ENCODE data around the gene ARL13B.

GRCh38 chr3:93991631-93992030 is 11.7 kb downstream of the ARL13B start:
- TF ChIP-seq, protein P1, sequence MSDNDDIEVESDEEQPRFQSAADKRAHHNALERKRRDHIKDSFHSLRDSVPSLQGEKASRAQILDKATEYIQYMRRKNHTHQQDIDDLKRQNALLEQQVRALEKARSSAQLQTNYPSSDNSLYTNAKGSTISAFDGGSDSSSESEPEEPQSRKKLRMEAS (IDR thresholded peaks at IDR 0.05; ENCODE audit: insufficient read depth, insufficient read length), result no peak
- no peak for TF ChIP-seq FOS (IDR thresholded peaks at IDR 0.05; ENCODE audit: borderline replicate concordance, insufficient read depth, low read length)
- no peak for TF ChIP-seq CTCF (IDR thresholded peaks at IDR 0.05; ENCODE audit: extremely low read depth in 1 of 2, insufficient read depth in 1 of 2, low read depth in 1 of 2, low read length in 2 of 2)
- no peak for TF ChIP-seq POLR2A (IDR thresholded peaks at IDR 0.05; ENCODE audit: low read depth, low read length)
- no peak for TF ChIP-seq EZH2 (IDR thresholded peaks at IDR 0.05; ENCODE audit: borderline replicate concordance, low read depth, low read length, severe bottlenecking)
- TF ChIP-seq POLR2AphosphoS5 (IDR thresholded peaks at IDR 0.05; ENCODE audit: insufficient read depth, low read depth, low read length), result no peak
- TF ChIP-seq JUN (IDR thresholded peaks at IDR 0.05; ENCODE audit: borderline replicate concordance, insufficient read depth, insufficient read length, low read depth), result no peak
